Bone marrow (tissue), 2 donors: ENCODE data around the gene GSG1L.

Experiments
- DNase-seq, 2 donors: peaks; one replicate each; lab custom pipeline; 2025; lab: John Stamatoyannopoulos, UW

GSG1L gene

DNA sequence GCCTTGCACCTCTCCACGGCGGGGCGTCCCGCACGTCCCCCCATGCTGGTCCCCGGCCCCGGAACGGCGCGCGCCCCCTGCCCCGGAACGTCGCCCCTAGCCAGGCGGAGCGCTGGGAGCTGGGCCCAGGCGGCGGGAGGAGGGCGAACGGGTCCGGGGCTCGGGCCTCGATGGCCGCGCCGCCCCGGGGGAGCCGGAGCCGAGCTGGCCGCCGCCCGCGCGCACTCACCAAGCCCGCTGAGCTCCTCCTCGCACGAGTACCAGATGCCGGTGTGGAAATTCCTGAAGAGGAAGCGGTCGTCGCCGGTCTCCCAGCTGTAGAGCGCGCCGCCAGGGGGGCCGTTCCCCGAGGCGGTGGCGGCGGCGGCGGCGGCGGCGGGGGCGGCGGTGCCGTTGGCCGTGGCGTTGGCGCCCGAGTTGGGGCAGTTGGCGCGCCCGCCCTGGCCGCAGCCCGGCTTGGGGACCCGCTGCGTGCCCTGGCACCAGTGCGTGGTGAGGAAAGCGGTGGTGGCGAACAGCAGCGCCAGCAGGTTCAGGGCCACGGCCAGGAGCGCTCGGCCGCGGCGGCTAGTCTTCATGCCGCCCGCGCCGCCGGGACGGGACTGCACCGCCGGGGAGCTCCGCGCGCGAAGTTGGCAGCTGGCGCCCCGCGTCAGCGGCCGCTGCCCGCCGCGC lies 530 bp downstream of the GSG1L start:
- DNase-seq = no peak

DNA sequence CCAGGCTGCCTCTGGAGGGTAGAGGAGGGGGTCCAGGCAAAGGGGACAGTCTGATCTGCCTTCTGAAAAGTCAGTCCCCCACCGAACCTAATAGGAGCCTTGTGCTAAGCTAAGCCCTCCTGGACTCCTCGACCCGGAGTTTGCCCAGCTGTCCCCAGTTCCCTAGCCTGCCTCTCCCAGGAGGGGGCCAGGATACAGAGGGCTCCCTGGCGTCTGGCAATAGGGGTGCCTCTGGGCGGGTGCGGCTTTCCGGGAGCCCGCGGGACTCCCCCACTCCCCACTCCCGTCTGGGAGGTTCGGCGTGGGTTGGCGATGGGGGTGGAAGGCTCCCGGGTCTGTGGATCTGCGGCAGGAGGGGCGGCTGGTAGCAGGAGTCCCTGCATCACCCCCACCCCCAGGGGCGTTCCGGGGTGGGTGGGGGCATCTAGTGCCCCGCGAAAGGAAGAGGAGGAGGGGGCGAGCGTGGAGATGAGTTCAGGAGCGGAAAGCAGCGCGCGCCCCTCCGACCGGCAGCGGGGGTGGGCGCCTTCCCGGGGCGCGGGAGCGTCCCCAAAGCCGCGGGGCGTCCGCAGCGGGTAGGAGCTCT lies 1.2 kb downstream of the GSG1L start:
- DNase-seq = no peak

DNA sequence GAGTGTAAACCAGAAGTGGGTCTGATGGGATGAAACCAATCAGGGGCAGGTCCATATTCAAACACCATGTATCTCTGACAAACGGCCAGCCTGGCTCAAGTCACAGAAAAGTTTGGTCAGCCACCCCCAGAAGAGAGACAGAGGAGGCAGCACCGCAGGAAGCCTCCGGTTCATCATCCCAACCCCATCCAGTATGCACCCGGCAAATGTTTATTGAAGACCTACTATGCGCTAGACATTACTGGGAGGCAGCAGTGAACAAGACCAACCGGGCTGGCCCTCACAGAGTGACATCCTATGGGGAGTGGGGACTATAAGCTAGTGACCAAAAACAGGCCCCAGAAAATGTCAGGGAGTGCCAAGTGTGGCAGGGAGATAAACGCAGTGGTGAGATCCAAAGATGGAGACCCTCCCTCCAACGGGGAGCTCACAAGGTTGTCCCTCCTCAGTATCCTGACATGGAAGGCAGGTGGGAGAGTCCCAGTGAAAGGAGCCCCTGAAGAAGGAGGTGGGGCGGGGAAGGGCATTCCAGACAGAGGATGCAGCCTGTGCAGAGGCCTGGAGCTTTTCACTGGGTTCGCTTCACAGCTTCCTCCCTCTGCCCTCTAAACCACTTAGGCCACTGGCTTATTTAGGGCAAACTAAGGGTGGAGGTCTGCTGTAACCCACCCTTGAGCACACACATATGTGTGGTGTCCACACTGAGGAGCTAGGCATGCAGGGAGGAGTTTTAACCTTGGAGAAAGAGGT lies 2.0 kb downstream of the GSG1L start:
- DNase-seq = no peak

DNA sequence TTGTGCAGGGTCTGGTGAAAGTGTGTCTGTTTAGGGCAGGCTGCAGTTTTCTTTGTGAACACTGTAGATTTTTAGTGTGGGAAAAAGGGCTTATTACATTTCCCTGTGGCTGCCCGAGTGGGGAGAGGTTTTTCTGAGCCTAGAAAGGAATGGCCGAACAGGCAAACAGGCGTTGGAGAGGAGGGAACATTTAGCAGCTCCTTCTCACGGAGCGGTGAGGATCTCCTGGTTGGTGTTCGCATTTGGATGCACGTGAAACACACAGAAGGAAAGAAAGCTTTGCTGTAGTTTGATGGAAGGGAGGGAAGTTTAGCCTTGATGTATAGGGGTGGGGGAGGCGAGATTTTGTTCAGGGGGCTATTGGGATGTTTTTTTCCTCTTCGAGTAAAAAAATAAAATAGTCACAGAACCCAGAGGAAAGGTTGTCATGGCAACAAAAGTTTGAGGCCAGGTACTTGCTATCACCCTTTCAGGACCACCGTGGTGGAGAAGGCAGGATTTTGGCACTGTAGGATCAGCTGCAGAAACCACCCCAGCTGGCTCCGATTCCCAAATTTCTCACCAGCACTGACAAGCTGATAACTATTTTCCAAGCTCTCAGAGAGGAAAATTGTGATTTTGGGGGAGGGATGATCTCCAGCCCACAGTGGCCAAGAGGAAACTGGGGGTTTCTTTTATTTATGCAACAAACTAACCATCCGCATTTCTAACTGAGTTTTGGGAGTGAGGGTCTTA lies 3.5 kb downstream of the GSG1L start:
- no peak for DNase-seq

DNA sequence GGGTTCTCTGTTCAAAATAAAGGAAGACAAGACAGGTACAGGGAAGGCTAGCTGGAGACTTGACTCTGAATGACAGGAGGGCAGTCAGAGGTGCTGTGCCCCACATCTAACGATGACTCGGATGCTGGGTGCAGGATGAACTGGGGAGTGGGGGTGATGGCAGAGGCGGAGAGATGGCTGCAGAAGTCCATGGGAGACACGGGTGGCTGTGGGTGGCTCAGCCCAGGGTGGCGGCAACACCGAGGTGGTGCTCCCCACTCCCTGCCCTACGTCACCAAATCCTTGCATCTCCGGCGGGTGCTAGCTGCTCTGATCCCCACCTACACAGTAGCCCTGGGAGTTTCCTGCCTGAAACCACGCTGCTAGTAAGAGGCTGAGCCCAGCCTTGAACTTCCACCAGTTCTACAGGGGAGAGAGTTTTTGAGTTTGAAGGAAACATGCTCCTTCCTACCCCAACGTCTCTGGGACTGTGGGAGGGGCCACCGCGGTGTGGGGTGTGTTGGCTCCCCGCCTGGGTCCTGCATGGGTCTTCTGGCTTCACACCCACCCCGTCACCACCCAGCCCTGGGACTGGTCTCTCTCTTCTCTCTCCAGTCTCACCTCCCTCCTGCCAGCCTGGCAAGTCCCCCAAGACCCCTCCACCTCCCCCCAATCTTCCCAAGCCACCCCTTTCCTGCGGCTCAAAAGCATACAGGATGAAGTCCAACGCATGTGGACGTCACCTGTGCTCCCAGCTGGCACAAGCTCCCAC lies 4.5 kb downstream of the GSG1L start:
- DNase-seq = no peak

DNA sequence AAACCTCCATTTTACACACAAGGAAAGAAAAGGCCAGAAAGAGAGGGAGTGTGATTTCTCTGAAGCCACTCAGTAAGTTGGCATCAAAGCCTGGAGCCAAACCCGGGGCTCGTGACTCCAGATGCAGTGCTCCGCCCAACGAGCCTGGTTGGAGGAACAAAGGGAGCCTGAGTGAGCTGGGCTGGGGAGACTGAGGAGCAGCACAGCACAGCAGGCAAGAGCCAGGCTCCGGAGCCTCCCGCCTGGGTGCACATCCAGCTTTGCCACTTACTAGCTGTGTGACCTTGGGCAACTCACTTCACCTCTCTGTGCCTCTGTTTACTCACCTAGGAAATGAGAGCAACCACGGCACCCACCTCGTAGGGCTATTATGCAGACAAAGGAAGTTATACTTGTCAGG lies 5.6 kb downstream of the GSG1L start:
- no peak for DNase-seq

DNA sequence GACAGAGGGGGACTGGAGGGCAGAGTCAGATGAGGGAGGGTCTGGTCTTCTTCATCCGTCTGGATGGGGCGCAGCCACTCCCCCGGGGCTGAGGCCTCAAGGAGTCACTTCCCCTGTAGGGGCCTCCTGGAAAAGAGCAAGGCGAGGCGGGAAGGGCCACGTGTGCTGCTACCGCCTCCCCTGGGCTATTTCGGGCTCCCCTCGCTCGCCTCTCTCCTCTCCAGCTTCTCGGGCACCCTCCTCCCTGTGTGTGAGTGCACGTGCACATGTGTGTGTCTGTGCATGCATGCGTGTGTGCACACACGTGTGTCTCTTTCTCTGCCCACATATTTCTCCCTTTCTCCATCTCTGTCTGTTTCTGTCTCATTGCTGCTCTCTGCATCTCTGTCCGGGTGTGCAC lies 10.1 kb downstream of the GSG1L start:
- DNase-seq = no peak

DNA sequence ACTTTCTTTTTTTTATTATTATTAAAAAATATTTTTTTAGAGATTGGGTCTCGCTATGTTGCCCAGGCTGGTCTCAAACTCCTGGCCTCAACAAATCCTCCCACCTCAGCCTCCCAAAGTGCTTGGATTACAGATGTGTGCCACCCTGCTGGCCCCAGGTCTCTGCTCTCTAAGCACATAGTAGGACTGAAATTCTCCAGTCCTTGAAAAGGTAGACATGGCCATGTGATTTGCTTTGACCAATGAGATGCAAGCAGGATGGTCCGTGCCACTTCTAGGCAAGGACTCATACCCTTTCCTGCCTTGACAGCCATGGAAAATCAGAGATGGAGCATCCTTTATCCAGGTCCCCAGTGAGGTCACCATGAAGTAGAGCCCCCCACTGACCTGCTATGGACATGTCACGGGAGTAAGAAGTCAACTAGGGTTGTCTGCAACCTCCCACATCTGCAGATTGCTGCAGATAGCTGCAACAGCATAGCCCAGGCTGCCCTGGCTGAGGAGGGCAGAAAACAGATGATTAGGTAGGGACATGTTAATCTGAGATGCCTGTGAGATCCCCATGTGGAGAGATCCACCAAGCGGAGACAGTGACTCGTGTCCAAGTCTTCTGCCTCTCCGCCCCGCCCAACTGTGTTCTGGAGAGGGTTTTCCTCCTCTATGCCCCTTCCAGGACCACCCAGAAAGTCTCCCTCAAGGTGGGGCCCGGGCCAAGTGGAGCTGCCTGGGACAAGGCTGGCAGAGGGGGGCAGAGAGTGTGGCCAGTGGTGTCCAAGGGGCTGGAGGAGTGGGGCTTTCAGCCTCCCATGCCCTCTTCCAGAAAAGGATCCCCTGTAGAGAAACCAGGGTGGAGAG lies 11.0 kb downstream of the GSG1L start:
- DNase-seq = no peak

DNA sequence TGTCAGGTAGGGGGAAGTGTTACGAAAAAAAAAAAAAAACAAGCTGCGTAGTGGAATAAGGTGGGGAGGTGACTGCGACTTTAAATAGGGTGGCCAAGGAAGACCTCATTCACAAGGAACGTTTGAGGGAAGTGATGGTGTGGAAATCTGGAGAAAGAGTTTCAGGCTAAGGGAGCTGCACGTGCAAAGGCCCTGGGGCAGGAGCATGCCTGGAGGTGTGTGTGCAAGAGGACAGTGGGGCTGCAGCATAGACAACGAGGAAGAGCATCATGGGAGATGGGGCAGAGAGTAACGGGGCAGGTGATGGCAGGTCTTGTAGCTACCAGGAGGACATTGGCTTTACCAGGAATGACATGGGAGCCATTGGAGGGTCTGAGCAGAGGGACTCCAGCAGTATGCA lies 12.0 kb downstream of the GSG1L start:
- DNase-seq = no peak

DNA sequence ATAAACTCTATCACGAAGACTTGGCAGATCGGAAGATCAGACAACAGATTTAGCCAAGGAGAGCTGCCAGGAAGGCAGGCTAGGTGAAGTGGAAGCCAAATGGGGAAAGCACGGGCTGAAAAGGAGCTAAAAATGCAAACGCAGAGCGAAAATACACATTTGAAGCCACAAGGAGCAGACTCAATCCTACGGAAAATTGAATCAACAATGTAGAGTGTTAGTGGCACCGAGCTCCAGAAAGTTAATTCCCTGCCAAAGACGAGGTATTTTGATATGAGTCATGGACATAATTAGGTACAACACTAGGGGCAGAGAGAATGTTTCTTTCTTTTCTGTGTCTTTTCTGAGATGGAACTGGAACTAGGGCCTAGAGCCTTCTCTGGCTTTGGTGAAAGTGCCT lies 20.7 kb downstream of the GSG1L start:
- DNase-seq = no peak

DNA sequence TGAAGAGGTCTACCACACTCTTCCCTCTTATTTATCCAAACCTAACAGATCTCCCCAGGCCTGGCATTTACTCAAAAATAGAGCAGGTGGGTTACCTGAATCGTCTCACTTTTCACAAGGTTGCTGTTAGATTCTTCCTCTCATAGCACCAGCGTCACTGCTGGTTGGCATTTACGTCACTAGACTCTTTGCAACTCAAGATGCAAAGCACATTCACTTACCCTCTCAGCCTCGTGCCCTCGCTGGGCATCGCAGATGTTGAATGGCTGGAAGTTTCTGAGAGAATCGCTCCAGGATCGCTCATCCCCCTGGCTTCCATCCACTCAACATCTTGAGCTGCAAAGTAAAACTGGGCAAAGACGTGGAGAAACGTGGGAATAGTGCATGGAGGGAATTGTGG lies 21.9 kb downstream of the GSG1L start:
- DNase-seq = no peak

DNA sequence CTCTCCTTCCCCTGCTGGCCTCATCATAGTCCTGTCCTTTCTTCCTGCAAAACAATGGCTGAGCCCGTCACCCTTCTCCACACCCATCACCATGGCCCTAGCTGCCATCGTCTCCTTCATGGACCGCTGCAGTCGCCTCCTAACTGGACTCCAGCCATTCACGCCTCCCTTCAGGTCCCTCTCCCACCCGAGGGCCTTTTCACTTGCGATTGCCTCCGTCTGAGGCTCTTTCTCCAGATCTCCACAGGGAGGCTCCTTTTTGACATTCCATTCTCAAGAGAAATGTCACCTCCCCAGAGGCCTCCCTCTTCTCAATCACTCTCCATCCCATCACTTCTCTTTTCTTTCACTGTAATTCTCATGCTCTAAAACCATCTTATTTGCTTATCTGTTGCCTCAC lies 23.5 kb downstream of the GSG1L start:
- no peak for DNase-seq

DNA sequence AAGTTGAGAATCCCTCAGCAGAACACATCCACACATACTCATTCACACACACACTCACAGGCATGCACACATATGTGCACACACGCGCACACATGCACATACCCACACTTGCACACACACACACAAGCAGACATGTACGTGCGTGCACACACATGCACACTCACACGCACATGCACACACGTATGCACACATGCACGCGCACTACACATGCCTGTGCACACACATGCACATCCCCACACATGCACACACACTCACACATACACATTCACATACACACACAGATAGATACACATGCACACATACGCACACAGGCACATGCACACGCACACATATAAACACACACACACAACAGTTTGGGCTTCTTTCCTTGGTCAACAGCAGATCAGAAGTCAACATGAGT lies 24.0 kb downstream of the GSG1L start:
- no peak for DNase-seq

DNA sequence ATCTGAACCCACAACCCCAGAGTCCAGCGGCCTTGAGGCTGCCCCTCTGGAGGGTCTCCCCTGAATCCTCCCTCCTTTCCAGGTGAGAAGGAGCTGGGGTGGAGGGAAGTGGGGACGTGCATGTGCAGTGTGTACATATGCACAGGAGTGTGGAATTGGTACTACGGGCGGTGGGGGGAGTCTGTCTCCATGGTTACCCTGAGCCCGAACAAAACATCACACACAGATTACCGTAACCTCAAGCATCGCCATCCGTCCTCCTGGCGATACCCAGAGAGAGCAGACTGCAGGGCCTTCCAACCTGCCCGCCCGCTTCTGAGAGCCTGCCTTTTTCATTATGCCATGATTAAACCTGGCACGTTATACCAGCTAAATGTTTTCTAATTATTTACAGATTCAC lies 25.1 kb downstream of the GSG1L start:
- no peak for DNase-seq

DNA sequence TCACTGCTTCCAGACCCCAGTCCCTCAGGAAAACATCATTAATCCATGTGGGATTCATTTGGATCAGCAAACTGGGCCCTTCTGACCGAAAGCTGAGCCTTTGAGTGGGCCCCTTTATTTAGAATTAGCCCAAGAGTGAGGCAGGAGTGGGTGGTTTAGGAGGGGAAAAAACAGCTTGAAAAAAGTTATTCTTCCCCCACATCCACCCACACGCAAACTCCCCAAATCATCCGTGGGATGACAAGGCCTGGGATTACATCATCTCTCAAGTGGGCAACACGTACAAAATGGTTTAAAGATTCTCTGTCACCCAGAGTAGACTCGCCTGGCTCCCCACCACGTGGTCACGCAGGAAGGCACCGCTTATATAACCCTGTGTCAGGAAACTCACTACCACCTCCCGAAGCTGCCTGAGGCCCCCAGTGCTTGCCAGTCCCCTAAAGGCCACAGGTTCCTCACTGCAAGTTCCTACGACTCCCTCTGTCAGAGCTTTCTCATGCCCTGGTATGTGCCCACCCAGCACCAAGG lies 27.6 kb downstream of the GSG1L start:
- no peak for DNase-seq

DNA sequence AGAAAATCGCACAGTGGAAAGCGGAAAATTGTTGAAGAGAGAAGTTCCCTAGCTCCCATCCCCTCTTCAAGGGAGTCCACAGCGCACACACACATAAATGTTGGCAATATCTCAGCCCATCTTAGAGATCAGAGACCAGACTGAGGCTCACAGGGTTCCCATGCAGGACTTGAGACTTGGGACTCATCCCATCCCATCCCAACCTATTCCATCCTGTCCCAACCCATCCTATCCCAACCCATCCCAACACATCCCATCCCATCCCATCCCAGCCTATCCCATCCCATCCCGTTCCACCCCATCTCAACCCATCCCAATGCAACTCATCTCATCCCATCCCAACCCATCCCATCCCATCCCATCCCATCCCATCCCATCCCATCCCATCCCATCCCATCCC lies 29.6 kb downstream of the GSG1L start:
- DNase-seq = no peak

DNA sequence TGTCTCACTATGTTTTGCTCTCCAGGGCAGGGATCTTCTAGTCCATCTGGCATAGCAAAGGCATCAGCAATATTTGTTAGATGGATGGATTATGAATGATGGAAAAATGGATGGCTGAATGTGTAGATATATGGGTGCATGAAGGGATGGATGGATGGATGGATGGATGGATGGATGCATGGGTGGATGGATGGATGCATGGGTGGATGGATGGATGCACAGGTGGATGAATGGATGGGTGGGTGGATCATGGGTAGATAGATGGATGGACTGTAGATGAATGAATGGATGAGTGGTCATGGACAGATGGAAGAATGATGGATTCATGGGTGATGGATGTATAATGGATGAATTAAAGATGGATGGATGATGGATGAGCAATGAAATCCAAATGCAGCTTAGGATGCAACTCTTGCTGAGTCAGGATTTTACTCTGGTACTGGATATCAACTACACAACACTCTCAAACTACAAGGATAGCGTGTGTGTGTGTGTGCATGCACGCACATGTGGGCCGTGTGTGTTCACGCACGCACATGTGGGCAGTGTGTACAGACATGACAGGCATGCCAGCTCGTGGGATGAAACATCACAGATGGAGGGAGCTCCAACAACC lies 34.0 kb downstream of the GSG1L start:
- DNase-seq = no peak

DNA sequence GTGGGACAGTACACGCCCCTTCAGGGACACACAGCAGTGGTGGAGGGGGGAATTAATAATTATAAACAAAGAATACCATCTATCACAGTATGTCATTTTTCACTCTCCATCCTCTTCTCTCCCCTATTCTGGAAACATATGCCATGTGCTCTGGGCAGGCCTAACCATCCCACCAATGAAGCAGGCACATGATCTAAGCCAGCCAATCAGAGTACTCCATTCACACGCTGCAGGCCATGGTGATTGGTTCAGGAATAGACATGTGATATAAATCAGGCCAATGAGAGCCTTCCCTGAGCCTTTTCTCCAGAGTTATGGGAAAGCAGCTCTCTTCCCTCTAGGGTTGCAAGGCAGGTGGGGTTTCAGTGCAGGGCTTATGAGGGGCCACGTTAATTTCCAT lies 36.5 kb downstream of the GSG1L start:
- no peak for DNase-seq

DNA sequence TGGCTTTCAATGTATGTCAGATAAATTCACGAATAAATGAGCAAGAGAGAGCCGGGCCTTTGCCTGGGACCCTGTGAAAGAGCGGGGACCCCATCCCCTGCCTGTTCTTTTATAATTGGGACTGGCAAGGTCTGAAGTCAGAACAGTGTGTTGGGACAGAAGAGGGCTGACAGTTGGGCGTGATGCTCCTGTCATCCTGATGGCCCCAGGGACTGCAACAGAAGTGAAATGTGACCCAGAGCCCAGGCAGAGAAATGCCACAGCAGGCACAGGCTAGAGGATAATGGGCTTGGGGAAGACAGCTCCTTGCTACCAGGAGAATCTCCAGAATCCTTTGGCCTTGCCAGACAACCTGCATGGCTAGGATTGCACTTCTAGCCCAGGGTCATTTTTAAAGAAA lies 37.9 kb downstream of the GSG1L start:
- DNase-seq = no peak

DNA sequence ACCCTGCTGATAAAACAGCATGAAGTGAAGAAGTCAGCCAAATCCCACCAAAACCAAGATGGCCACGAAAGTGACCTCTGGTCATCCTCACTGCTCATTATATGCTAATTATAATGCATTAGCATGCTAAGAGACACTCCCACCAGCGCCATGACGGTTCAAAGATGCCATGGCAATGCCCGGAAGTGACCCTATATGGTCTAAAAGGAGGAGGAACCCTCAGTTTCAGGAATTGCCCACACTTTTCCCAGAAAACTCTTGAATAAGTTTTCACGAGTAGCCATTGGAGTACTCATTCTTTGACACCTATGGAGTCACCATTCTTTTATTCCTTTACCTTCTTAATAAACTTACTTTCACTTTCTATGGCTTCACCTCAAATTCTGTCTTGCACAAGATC lies 44.3 kb downstream of the GSG1L start:
- no peak for DNase-seq

DNA sequence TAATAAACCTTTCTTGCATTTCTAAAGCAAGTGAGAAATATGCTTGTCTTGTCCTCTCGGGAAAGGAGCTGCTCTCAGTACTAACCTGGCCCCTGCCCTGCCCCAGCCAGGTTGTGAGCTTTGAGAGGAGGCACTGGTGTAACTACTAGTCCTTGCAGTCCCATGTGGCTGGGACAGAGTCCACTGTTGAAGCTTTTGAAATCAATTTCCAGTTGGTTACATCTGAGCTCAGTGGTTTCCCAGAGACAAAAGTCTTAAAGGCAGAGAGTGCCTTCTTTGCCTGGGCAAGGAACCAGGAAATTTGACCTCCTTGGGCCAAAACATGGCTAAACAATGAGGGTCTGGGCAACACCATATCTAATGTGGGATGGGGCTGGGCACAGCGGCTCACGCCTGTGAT lies 48.7 kb downstream of the GSG1L start:
- DNase-seq = no peak
